Measurements from ENCODE around the gene MUC2.

Gene MUC2

DNA sequence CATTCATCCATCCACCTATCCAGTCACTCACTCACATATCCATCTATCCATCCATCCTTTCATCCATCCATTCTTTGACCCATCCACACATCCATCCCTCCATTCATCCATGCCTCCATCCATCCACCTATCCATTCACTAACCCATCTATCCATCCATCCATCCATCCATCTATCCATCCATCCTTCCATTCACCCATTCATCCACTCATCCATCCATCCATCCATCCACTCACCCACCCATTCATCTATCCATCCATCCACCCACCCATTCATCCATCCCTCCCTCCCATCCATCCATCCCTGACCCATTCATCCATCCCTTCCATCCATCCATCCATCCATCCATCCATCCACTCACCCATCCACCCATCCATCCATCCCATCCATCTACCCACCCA is 4.9 kb upstream of the MUC2 start:
- DNase-seq (ENCODE audit: extremely low spot score, insufficient read length, low read depth) (no peak), FAIRE-seq (no peak)

DNA sequence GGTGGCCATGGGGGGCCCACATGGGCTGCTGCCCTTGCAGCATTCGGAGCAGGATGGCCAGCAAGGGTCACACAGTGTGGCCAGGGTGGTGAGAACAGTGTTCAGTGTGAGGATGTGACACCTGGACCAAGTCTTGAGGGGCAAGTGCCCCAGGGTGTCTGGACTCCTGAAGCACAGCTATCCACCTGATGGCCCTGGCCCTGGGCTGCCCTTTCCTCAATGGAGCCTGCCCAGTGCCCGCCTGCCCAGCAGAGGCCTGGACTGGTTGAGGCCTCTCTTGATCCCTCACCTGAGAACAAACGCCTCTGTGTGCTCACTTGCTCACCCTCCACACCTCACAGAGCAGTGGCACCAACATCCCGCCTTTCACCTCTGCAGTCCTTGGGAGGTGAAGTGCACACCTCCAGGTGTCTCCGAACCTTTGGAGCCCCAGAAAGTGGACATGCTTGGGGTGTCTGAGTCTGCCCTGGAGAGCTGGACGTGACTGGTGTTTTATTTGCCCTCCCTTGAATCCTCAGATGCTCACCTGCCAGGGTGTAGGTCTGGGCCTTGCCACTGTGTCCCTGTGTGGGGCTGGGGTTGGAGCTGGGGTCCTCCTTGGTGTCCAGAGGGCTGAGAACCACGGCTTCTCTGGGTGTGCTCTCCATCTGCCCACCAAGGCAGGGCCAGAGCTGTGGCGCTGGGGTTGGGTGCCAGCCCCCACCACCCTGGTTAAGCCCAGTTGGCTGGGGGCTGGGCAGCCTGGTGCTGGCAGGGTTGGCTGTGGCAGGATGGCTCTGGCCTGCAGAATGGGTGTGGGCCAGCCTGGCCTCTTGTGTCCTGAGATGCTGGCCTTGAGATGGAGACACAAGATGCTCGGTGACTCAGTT is 3.8 kb upstream of the MUC2 start:
- FAIRE-seq, result no peak

GRCh38 chr11:1071571-1072115 is 3.0 kb upstream of the MUC2 start:
- DNase-seq (ENCODE audit: extremely low spot score, insufficient read length, low read depth) (no peak), FAIRE-seq (no peak)

More for the DNA sequence above, 3.8 kb upstream of the MUC2 start:
- no peak for DNase-seq (ENCODE audit: extremely low spot score, insufficient read length, low read depth)

GRCh38 chr11:1072116-1072820 is 2.4 kb upstream of the MUC2 start:
- DNase-seq (ENCODE audit: extremely low spot score, insufficient read length, low read depth), result no peak
- no peak for FAIRE-seq

GRCh38 chr11:1072821-1073231 is 1.8 kb upstream of the MUC2 start:
- DNase-seq (ENCODE audit: extremely low spot score, insufficient read length, low read depth) (no peak), FAIRE-seq (no peak)

GRCh38 chr11:1073261-1073724 is 1.4 kb upstream of the MUC2 start:
- FAIRE-seq (no peak), DNase-seq (ENCODE audit: extremely low spot score, insufficient read length, low read depth) (no peak)

DNA sequence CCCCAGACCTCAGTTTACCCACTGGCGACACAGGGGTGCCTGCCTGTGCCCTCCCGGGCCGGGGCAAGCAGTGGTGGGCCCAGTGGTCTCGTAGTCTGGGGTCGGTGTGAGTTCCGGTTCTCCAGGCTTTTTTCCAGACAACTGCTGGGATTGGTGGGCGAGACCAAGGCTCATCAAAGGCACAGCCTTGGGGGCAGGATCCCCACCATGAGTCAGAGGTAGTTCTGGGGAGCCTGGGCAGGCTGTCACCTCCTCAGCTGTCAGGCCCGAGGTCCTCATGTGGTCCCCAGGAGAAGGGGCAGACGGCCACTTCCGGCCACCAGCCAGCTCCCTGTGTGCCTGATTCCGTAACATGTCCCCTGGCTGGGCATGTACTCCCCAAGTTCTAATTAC is 827 bp upstream of the MUC2 start:
- FAIRE-seq, result no peak

DNA sequence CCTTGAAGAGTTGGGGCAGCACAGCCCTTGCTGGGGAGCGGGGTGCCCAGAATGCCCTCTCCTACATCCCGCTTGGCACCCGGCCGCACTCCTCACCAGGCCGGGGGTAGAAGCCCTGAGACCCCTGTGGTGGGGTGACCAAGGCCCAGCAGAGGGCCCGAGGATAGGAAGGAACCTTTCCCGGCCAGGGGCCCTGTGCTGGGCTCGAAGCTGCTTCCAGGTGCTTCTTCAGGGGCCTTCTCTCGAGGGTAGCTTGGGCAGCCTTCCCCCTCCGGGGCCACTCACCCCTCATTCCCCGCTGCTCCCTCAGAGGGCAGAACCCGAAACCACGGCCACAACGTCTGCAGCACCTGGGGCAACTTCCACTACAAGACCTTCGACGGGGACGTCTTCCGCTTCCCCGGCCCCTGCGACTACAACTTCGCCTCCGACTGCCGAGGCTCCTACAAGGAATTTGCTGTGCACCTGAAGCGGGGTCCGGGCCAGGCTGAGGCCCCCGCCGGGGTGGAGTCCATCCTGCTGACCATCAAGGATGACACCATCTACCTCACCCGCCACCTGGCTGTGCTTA is 752 bp downstream of the MUC2 start:
- FAIRE-seq (no peak), DNase-seq (ENCODE audit: extremely low spot score, insufficient read length, low read depth) (no peak)

More for the DNA sequence above, 827 bp upstream of the MUC2 start:
- no peak for DNase-seq (ENCODE audit: extremely low spot score, insufficient read length, low read depth)

DNA sequence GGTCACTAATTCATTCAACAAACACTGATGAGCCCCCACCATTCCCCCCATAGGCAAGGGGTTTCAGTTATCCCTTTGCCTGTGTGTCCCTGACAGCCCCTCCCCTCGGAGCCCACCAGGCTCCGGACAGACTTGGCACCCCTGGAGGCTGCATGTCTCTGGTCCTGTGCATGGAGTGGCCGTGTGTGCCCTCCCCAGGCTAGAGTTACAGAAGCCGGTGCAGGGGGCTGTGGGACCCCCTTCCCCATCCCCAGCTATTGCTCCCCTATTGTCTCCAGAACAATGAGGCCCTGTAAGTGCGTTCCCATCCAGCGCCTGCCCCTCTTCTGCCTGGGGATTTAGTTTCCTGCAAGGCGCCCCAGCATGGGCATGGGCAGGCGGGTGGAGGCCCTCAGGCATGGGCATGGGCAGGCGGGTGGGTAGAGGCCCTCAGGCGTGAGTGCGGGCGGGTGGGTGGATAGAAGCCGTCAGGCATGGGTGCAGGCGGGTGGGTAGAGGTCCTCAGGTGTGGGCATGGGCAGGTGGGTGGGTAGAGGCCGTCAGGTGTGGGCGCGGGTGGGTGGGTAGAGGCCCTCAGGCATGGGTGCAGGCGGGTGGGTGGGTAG is 1.5 kb downstream of the MUC2 start:
- FAIRE-seq (no peak), DNase-seq (ENCODE audit: extremely low spot score, insufficient read length, low read depth) (no peak)

DNA sequence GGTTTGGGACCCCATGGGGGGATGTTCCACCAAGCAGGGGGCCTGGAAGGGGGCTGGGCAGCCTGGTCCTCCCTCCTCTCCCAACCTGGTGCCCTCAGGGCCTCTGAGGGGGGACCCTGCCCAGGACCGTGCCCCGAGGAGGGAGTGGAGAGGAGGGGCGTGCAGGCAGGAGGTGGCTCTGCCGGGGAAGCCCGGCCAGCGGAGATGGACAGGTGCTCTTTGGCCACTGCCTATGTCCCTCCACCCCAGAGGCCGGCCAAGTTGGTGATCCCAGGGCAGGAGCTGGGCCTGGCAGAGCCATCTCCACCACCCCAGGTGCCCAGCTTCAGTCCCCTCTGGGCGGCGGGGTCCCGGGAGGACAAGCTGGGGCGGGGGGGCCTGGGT is 2.4 kb downstream of the MUC2 start:
- DNase-seq (ENCODE audit: extremely low spot score, insufficient read length, low read depth) (no peak), FAIRE-seq (no peak)

GRCh38 chr11:1077417-1078119 is 2.9 kb downstream of the MUC2 start:
- DNase-seq (ENCODE audit: extremely low spot score, insufficient read length, low read depth), result no peak
- FAIRE-seq, result no peak

DNA sequence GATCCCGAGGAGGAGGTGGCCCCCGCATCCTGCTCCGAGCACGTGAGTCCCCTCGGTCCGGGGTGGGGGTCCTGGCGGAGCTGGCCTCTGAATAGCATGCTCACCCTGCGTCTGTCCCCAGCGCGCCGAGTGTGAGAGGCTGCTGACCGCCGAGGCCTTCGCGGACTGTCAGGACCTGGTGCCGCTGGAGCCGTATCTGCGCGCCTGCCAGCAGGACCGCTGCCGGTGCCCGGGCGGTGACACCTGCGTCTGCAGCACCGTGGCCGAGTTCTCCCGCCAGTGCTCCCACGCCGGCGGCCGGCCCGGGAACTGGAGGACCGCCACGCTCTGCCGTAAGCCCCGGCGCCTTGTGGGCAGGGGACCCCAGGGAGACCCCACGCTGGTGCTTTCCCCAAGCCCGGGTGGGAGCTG is 3.5 kb downstream of the MUC2 start:
- DNase-seq (ENCODE audit: extremely low spot score, insufficient read length, low read depth) (no peak), FAIRE-seq (no peak)

- no peak for DNase-seq (ENCODE audit: extremely low spot score, insufficient read length, low read depth)
- FAIRE-seq, result no peak
Observed at GRCh38 chr11:1081601-1082311, 7.1 kb downstream of the MUC2 start.

DNA sequence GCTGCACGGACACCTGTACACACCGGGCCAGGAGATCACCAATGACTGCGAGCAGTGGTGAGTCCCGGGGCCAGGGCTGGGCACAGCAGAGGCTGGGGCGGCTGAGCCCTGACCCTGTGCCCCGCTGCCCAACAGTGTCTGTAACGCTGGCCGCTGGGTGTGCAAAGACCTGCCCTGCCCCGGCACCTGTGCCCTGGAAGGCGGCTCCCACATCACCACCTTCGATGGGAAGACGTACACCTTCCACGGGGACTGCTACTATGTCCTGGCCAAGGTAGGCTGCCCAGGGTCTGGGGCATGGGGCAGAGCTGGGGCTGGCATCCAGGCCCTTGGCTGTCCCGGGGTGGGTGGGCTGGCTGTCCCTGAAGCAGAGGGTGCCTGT is 7.7 kb downstream of the MUC2 start:
- no peak for FAIRE-seq

GRCh38 chr11:1082728-1083620 is 8.3 kb downstream of the MUC2 start:
- no peak for FAIRE-seq
- no peak for DNase-seq (ENCODE audit: extremely low spot score, insufficient read length, low read depth)

More for the DNA sequence above, 7.7 kb downstream of the MUC2 start:
- DNase-seq (ENCODE audit: extremely low spot score, insufficient read length, low read depth), result no peak

DNA sequence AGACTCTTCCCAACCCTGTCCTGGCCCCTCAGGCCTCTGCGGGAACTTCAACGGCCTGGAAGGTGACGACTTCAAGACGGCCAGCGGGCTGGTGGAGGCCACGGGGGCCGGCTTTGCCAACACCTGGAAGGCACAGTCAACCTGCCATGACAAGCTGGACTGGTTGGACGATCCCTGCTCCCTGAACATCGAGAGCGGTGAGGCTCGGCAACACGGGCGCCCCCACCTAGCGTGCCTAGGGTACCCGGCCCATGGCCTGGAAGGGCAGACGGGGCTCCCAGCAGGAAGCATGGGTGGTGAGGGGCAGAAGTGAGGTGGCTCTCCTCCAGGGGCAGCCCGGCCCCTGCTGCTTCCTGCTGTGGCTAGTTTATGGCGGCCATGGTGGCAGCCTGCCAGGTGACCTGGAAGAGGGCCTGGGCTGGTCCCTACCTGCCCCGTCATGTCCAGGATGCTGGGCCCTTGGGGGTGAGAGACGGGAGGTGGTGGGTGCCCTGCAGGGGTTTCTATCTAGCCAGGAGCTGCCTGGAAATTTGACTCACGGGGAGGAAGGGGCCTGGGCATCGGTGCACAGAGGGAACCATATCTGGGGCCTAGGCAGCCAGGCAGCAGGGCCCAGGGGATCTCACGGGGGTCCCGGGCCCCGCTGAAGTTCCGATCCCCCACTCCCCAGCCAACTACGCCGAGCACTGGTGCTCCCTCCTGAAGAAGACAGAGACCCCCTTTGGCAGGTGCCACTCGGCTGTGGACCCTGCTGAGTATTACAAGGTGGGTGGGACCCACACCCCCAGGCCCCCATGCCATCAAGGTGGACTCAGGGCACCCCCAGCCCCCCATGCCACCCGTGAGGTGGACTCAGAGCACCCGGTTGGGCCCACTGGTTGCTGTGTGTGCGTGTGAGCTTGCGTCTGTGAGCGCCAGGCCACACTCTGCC is 9.2 kb downstream of the MUC2 start:
- FAIRE-seq (no peak), DNase-seq (ENCODE audit: extremely low spot score, insufficient read length, low read depth) (no peak)

All from GM18507 (cell line).